ENCODE measurements around the gene ZBTB8OS.

ZBTB8OS gene

DNA sequence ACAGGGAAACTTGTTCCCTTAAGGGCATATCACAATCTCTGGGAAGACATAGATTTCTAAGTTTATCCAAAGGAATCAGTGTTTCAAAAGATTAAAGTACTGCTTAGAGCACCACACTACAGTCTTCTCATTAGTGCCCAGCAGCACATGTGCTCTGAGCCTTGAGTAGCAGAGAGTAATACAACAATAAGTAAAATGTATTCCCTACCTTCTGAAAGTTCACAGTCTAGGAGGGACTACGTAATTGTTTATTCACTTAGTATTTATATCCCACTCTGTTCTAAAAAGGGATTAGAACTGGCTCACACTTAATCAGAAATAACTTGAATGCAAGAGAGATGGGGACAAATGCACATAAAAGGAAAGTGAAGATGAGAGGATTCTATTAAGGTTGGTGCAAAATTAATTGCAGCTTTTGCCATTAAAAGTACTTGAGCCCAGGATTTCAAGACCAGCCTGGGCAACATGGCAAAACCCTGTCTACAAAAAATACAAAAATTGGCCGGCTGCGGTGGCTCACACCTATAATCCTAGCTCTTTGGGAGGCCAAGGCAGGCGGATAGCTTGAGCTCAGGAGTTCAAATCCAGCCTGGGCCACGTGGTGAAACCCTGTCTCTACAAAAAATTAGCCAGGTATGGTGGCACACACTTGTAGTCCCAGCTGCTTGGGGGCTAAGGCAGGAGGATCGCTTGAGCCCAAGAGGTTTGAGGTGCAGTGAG is 43.3 kb upstream of the ZBTB8OS start:
- Histone ChIP-seq H3K9ac (ENCODE audit: low read depth, low read length, poor library complexity) (no peak overlapping the region), H2BK5ac (ENCODE audit: low read length) (no peak overlapping the region), H3K4me2 (ENCODE audit: insufficient read depth, low read length, poor library complexity, severe bottlenecking) (no peak overlapping the region), H3K79me1 (ENCODE audit: low read depth, low read length) (no peaks in the 10 kb centered on the region), H2BK120ac (ENCODE audit: low read depth, low read length) (no peak overlapping the region), H4K8ac (ENCODE audit: low read depth, low read length) (no peak overlapping the region), H3K27ac (replicated peaks; ENCODE audit: low read length) (no peak overlapping the region), H4K91ac (ENCODE audit: low read depth, low read length, poor library complexity) (no peak overlapping the region), H3K23ac (ENCODE audit: low read depth, low read length, poor library complexity) (no peak overlapping the region), H3K14ac (ENCODE audit: low read length) (no peak overlapping the region), H3K4me3 (ENCODE audit: low read length in 2 of 2) (no peak overlapping the region), H2AK5ac (ENCODE audit: low read depth, low read length) (no peak overlapping the region), H2BK15ac (ENCODE audit: low read length) (no peak overlapping the region), H2AFZ (ENCODE audit: low read length) (no peak overlapping the region), H3K4ac (ENCODE audit: low read length) (no peak overlapping the region), H3K36me3 (replicated peaks in 1 of 2; ENCODE audit: control insufficient read depth in 2 of 2, insufficient read depth in 2 of 2, low read length in 2 of 2) (no peaks in the 10 kb centered on the region), H3K27me3 (ENCODE audit: control insufficient read depth in 3 of 3, insufficient read depth in 3 of 3, low read depth in 1 of 3, low read length in 3 of 3) (no peaks in the 10 kb centered on the region), H3K4me1 (ENCODE audit: control insufficient read depth in 2 of 2, insufficient read depth in 1 of 2, low read depth in 1 of 2, low read length in 2 of 2) (no peaks in the 10 kb centered on the region), H2BK12ac (ENCODE audit: low read length) (no peak overlapping the region), H3K18ac (ENCODE audit: low read length) (no peak overlapping the region), H3K9me3 (replicated peaks in 1 of 2; ENCODE audit: control insufficient read depth in 2 of 2, insufficient read depth in 1 of 2, low read depth in 1 of 2, low read length in 2 of 2) (no peaks in the 10 kb centered on the region)
- no CpG with 5 or more reads among the region's 6 CpGs for WGBS, 2 donors (ENCODE audit: extremely low coverage in 2 of 2, insufficient read length in 2 of 2, insufficient replicate concordance in 1 of 2)
- no peak for DNase-seq (ENCODE audit: low spot score)

- H3K4me3 ChIP-seq (ENCODE audit: low read length in 2 of 2): no peak overlapping the region
- no peak overlapping the region for H4K91ac ChIP-seq (ENCODE audit: low read depth, low read length, poor library complexity)
- no peak overlapping the region for H2AK5ac ChIP-seq (ENCODE audit: low read depth, low read length)
- no peak overlapping the region for H4K8ac ChIP-seq (ENCODE audit: low read depth, low read length)
- no peak overlapping the region for H3K9ac ChIP-seq (ENCODE audit: low read depth, low read length, poor library complexity)
- H2BK120ac ChIP-seq (ENCODE audit: low read depth, low read length): no peak overlapping the region
- H3K4ac ChIP-seq (ENCODE audit: low read length): no peak overlapping the region
- no peaks in the 10 kb centered on the region for H3K4me1 ChIP-seq (ENCODE audit: control insufficient read depth in 2 of 2, insufficient read depth in 1 of 2, low read depth in 1 of 2, low read length in 2 of 2)
- WGBS, 2 donors (ENCODE audit: extremely low coverage in 2 of 2, insufficient read length in 2 of 2, insufficient replicate concordance in 1 of 2): no CpG with 5 or more reads among the region's 2 CpGs
- H3K27ac ChIP-seq (replicated peaks; ENCODE audit: low read length): no peak overlapping the region
- no peaks in the 10 kb centered on the region for H3K27me3 ChIP-seq (ENCODE audit: control insufficient read depth in 3 of 3, insufficient read depth in 3 of 3, low read depth in 1 of 3, low read length in 3 of 3)
- no peak overlapping the region for H3K23ac ChIP-seq (ENCODE audit: low read depth, low read length, poor library complexity)
- H3K18ac ChIP-seq (ENCODE audit: low read length): no peak overlapping the region
- no peak for DNase-seq (ENCODE audit: low spot score)
- H2BK12ac ChIP-seq (ENCODE audit: low read length): no peak overlapping the region
- H3K4me2 ChIP-seq (ENCODE audit: insufficient read depth, low read length, poor library complexity, severe bottlenecking): no peak overlapping the region
- no peaks in the 10 kb centered on the region for H3K79me1 ChIP-seq (ENCODE audit: low read depth, low read length)
- H3K14ac ChIP-seq (ENCODE audit: low read length): no peak overlapping the region
- no peak overlapping the region for H2BK15ac ChIP-seq (ENCODE audit: low read length)
- no peak overlapping the region for H2BK5ac ChIP-seq (ENCODE audit: low read length)
- H2AFZ ChIP-seq (ENCODE audit: low read length): no peak overlapping the region
- H3K36me3 ChIP-seq (replicated peaks in 1 of 2; ENCODE audit: control insufficient read depth in 2 of 2, insufficient read depth in 2 of 2, low read length in 2 of 2): peaks cover 19 to 60% of the 10 kb centered on the region in 2 donors
- H3K9me3 ChIP-seq (replicated peaks in 1 of 2; ENCODE audit: control insufficient read depth in 2 of 2, insufficient read depth in 1 of 2, low read depth in 1 of 2, low read length in 2 of 2): no peaks in the 10 kb centered on the region
Measured at GRCh38 chr1:32686387-32686786, 36.0 kb upstream of the ZBTB8OS start.

- Histone ChIP-seq H3K27ac (replicated peaks; ENCODE audit: low read length) (no peak overlapping the region), H2AFZ (ENCODE audit: low read length) (no peak overlapping the region), H2BK120ac (ENCODE audit: low read depth, low read length) (no peak overlapping the region), H3K9me3 (replicated peaks in 1 of 2; ENCODE audit: control insufficient read depth in 2 of 2, insufficient read depth in 1 of 2, low read depth in 1 of 2, low read length in 2 of 2) (no peaks in the 10 kb centered on the region), H3K14ac (ENCODE audit: low read length) (no peak overlapping the region), H3K18ac (ENCODE audit: low read length) (no peak overlapping the region), H3K79me1 (ENCODE audit: low read depth, low read length) (no peaks in the 10 kb centered on the region), H3K27me3 (ENCODE audit: control insufficient read depth in 3 of 3, insufficient read depth in 3 of 3, low read depth in 1 of 3, low read length in 3 of 3) (no peaks in the 10 kb centered on the region), H2BK15ac (ENCODE audit: low read length) (no peak overlapping the region), H3K4me2 (ENCODE audit: insufficient read depth, low read length, poor library complexity, severe bottlenecking) (no peak overlapping the region), H2BK12ac (ENCODE audit: low read length) (no peak overlapping the region), H2BK5ac (ENCODE audit: low read length) (no peak overlapping the region), H3K4ac (ENCODE audit: low read length) (no peak overlapping the region), H3K4me1 (ENCODE audit: control insufficient read depth in 2 of 2, insufficient read depth in 1 of 2, low read depth in 1 of 2, low read length in 2 of 2) (no peaks in the 10 kb centered on the region), H3K36me3 (replicated peaks in 1 of 2; ENCODE audit: control insufficient read depth in 2 of 2, insufficient read depth in 2 of 2, low read length in 2 of 2) (peaks cover 20 to 69% of the 10 kb centered on the region in 2 donors), H2AK5ac (ENCODE audit: low read depth, low read length) (no peak overlapping the region), H4K91ac (ENCODE audit: low read depth, low read length, poor library complexity) (no peak overlapping the region), H3K23ac (ENCODE audit: low read depth, low read length, poor library complexity) (no peak overlapping the region), H4K8ac (ENCODE audit: low read depth, low read length) (no peak overlapping the region), H3K9ac (ENCODE audit: low read depth, low read length, poor library complexity) (no peak overlapping the region), H3K4me3 (ENCODE audit: low read length in 2 of 2) (no peak overlapping the region)
- no peak for DNase-seq (ENCODE audit: low spot score)
- no CpG with 5 or more reads among the region's 2 CpGs for WGBS, 2 donors (ENCODE audit: extremely low coverage in 2 of 2, insufficient read length in 2 of 2, insufficient replicate concordance in 1 of 2)
Measured at GRCh38 chr1:32685498-32685897, 35.1 kb upstream of the ZBTB8OS start.

GRCh38 chr1:32684167-32684811 is 33.9 kb upstream of the ZBTB8OS start:
- H3K36me3 ChIP-seq (replicated peaks in 1 of 2; ENCODE audit: control insufficient read depth in 2 of 2, insufficient read depth in 2 of 2, low read length in 2 of 2): peaks cover 23 to 81% of the 10 kb centered on the region in 2 donors

More at GRCh38 chr1:32684167-32684811, 33.9 kb upstream of the ZBTB8OS start:
- Histone ChIP-seq H3K4me1 (ENCODE audit: control insufficient read depth in 2 of 2, insufficient read depth in 1 of 2, low read depth in 1 of 2, low read length in 2 of 2) (no peaks in the 10 kb centered on the region), H3K4me3 (ENCODE audit: low read length in 2 of 2) (no peak overlapping the region), H2BK12ac (ENCODE audit: low read length) (no peak overlapping the region), H2AFZ (ENCODE audit: low read length) (no peak overlapping the region), H3K27ac (replicated peaks; ENCODE audit: low read length) (no peak overlapping the region), H3K4ac (ENCODE audit: low read length) (no peak overlapping the region), H3K79me1 (ENCODE audit: low read depth, low read length) (no peaks in the 10 kb centered on the region), H3K23ac (ENCODE audit: low read depth, low read length, poor library complexity) (no peak overlapping the region), H3K9ac (ENCODE audit: low read depth, low read length, poor library complexity) (no peak overlapping the region), H4K91ac (ENCODE audit: low read depth, low read length, poor library complexity) (no peak overlapping the region), H2BK120ac (ENCODE audit: low read depth, low read length) (no peak overlapping the region), H3K27me3 (ENCODE audit: control insufficient read depth in 3 of 3, insufficient read depth in 3 of 3, low read depth in 1 of 3, low read length in 3 of 3) (no peaks in the 10 kb centered on the region), H2BK5ac (ENCODE audit: low read length) (no peak overlapping the region), H3K14ac (ENCODE audit: low read length) (no peak overlapping the region), H3K4me2 (ENCODE audit: insufficient read depth, low read length, poor library complexity, severe bottlenecking) (no peak overlapping the region), H2BK15ac (ENCODE audit: low read length) (no peak overlapping the region), H3K18ac (ENCODE audit: low read length) (no peak overlapping the region), H4K8ac (ENCODE audit: low read depth, low read length) (no peak overlapping the region), H3K9me3 (replicated peaks in 1 of 2; ENCODE audit: control insufficient read depth in 2 of 2, insufficient read depth in 1 of 2, low read depth in 1 of 2, low read length in 2 of 2) (no peaks in the 10 kb centered on the region), H2AK5ac (ENCODE audit: low read depth, low read length) (no peak overlapping the region)
- no CpG with 5 or more reads among the region's 2 CpGs for WGBS, 2 donors (ENCODE audit: extremely low coverage in 2 of 2, insufficient read length in 2 of 2, insufficient replicate concordance in 1 of 2)
- no peak for DNase-seq (ENCODE audit: low spot score)
